Kidney (tissue), 14 donors: ENCODE results near the gene ATP6V0E1. TPM values are rescaled to one million over a fixed set of nuclear protein-coding genes. Genes with fewer than 3 reads are reported as not detected.

Source experiments
- DNase-seq, 5 donors: peaks; one replicate each; pipeline ENCODE4 v3.0.0-alpha.2; 2013 to 2020
- FAIRE-seq: peaks from 2 replicates; lab custom pipeline; 2012; peaks lifted over from hg19 to GRCh38; lab: Jason Lieb, UNC
- H3K27ac ChIP-seq, 2 donors: one replicate each; pipeline ENCODE4 v1.7.0; 2013; ENCODE audit warnings: low read depth in 2 of 2, low read length in 2 of 2, inconsistent platforms in 1 of 2
- H3K27me3 ChIP-seq: one replicate; pipeline ENCODE4 v1.7.1; 2013; ENCODE audit warnings: low read length, inconsistent platforms; ENCODE audit not compliant: control insufficient read depth, insufficient read depth
- H3K36me3 ChIP-seq, 3 donors: one replicate each; pipeline versions ENCODE4 v1.7.0 to v1.7.1; 2013; ENCODE audit warnings: low read length in 3 of 3, control low read depth in 1 of 3, inconsistent platforms in 1 of 3; ENCODE audit not compliant: insufficient read depth in 3 of 3, control insufficient read depth in 2 of 3
- H3K4me1 ChIP-seq, 3 donors: one replicate each; pipeline versions ENCODE4 v1.7.0 to v1.7.1; 2013; ENCODE audit warnings: low read length in 3 of 3, inconsistent platforms in 1 of 3, low read depth in 1 of 3; ENCODE audit not compliant: control insufficient read depth in 2 of 3, insufficient read depth in 2 of 3
- H3K4me3 ChIP-seq, 3 donors: one replicate each; pipeline versions ENCODE4 v1.7.0 to v1.8.1; 2013; ENCODE audit warnings: low read length in 3 of 3, control low read depth in 1 of 3, inconsistent platforms in 1 of 3
- H3K9ac ChIP-seq, 3 donors: one replicate each; pipeline versions ENCODE4 v1.7.0 to v1.7.1; 2013; ENCODE audit warnings: low read length in 3 of 3, control low read depth in 1 of 3, inconsistent platforms in 1 of 3
- H3K9me3 ChIP-seq, 3 donors: one replicate each; pipeline versions ENCODE4 v1.7.0 to v1.7.1; 2013; ENCODE audit warnings: low read length in 3 of 3, control low read depth in 1 of 3, inconsistent platforms in 1 of 3; ENCODE audit not compliant: control insufficient read depth in 2 of 3, insufficient read depth in 1 of 3
- CTCF ChIP-seq: IDR thresholded peaks from 3 replicates; pipeline ENCODE4 v1.5.1; 2012; ENCODE audit warnings: mild to moderate bottlenecking, moderate library complexity, borderline replicate concordance; ENCODE audit not compliant: insufficient read depth; ENCODE audit errors: extremely low read depth
- intact Hi-C: fragments of 100-400 bp; cut with DNase I; formaldehyde crosslinking; loops from one replicate; pipeline ENCODE4 v1.11.1; 2022
- polyA plus RNA-seq: library from polyadenylated mRNA; stranded (reverse); fragments of 350-450 nt; fragmentation: Illumina TruSeq; extraction: RNeasy Lipid Tissue Mini Kit (QIAGEN cat#74804); gene quantifications from one replicate; pipeline ENCODE4 v1.2.3, GENCODE V29; 2014; ENCODE audit warnings: low read depth, low replicate concordance; ENCODE audit not compliant: insufficient read depth
- total RNA-seq: library from RNA; stranded (reverse); fragmentation: NEBNext Ultra II Directional; extraction: Animal tissue kit (Norgen Biotek cat#: 25700); gene quantifications from one replicate; pipeline ENCODE4 v1.2.1, GENCODE V29; 2021
- donor health status: control.
- donor health status: control.
- donor health status: control.
- donor health status: control.
- donor health status: control.
- donor health status: DM: yes; HTN: yes; CAD: no.
- donor health status: Normal renal cell carcinoma (clear cell type).

Gene ATP6V0E1
- total and polyA plus RNA-seq, 2 donors from 2014 or later: 352 to 804 TPM

- Histone ChIP-seq H3K9ac (no peak overlapping the region), H3K36me3 (no peaks in the 10 kb centered on the region), H3K9me3 (peaks cover 0 to 3% (median 0%) of the 10 kb centered on the region in 3 donors), H3K4me3 (no peak overlapping the region), H3K27me3 (no peaks in the 10 kb centered on the region), H3K4me1 (peaks cover 0 to 16% (median 10%) of the 10 kb centered on the region in 3 donors), H3K27ac (peak overlapping the region; percentile 4 to 78)
- no peak for DNase-seq
- no peak for FAIRE-seq
- intact Hi-C loops: no loop called here
- no peak for TF ChIP-seq CTCF
Measured at GRCh38 chr5:173039964-173040363, 56.4 kb downstream of the ATP6V0E1 start.

- intact Hi-C loops: no loop called here
- Histone ChIP-seq H3K9me3 (peaks cover 0 to 3% (median 0%) of the 10 kb centered on the region in 3 donors), H3K36me3 (no peaks in the 10 kb centered on the region), H3K4me1 (peaks cover 0 to 4% (median 0%) of the 10 kb centered on the region in 3 donors), H3K4me3 (no peak overlapping the region), H3K27me3 (no peaks in the 10 kb centered on the region), H3K27ac (no peak overlapping the region), H3K9ac (no peak overlapping the region)
- TF ChIP-seq CTCF: no peak
- FAIRE-seq (no peak), DNase-seq (no peak)
Measured at GRCh38 chr5:173041881-173042762, 58.6 kb downstream of the ATP6V0E1 start.

- Histone ChIP-seq H3K27ac (no peak overlapping the region), H3K4me3 (no peak overlapping the region), H3K27me3 (no peaks in the 10 kb centered on the region), H3K9ac (no peak overlapping the region), H3K36me3 (no peaks in the 10 kb centered on the region), H3K9me3 (peaks cover 0 to 3% (median 0%) of the 10 kb centered on the region in 3 donors), H3K4me1 (peaks cover 0 to 4% (median 0%) of the 10 kb centered on the region in 3 donors)
- intact Hi-C loops: no loop called here
- DNase-seq (no peak), FAIRE-seq (no peak)
- TF ChIP-seq CTCF: no peak
Measured at GRCh38 chr5:173042763-173043107, 59.2 kb downstream of the ATP6V0E1 start.
